Heart left ventricle (tissue), 16 donors: ENCODE measurements around the gene TIAL1. TPM values are rescaled to one million over a fixed set of nuclear protein-coding genes. Genes with fewer than 3 reads are reported as not detected.
A peak's percentile ranks its signal among the peaks of the same experiment; 100 is the strongest.

Source experiments
- ATAC-seq, 4 donors: fragments of 200-7000 bp; cut with Tn5 transposase; one replicate each; pipeline ENCODE4 v1.9.1; 2020 to 2022; ENCODE audit warnings: moderate library complexity in 4 of 4, mild to moderate bottlenecking in 3 of 4, moderate number of reproducible peaks in 1 of 4
- DNase-seq, 5 donors: peaks; one replicate each; pipeline ENCODE4 v3.0.0-alpha.2; 2020
- H3K27ac ChIP-seq, 12 donors: fragments of 200-600 bp; sonication (generic) in 4 of 12; one replicate each; pipeline versions ENCODE4 v1.5.0 to v1.8.0; 2016 to 2022; ENCODE audit warnings: mild to moderate bottlenecking in 2 of 12
- H3K27me3 ChIP-seq, 9 donors: fragments of 200-600 bp; sonication (generic) in 2 of 9; one replicate each; pipeline versions ENCODE4 v1.5.1 to v1.8.0; 2016 to 2022; ENCODE audit warnings: mild to moderate bottlenecking in 3 of 9
- H3K36me3 ChIP-seq, 9 donors: fragments of 200-600 bp; sonication (generic) in 2 of 9; one replicate each; pipeline versions ENCODE4 v1.5.0 to v1.8.0; 2018 to 2022; ENCODE audit warnings: mild to moderate bottlenecking in 2 of 9
- H3K4me1 ChIP-seq, 12 donors: fragments of 200-600 bp; sonication (generic) in 4 of 12; one replicate each; pipeline versions ENCODE4 v1.5.0 to v1.8.0; 2016 to 2022; ENCODE audit warnings: mild to moderate bottlenecking in 3 of 12
- H3K4me3 ChIP-seq, 12 donors: fragments of 200-600 bp; sonication (generic) in 4 of 12; one replicate each; pipeline versions ENCODE4 v1.5.0 to v1.8.0; 2017 to 2022; ENCODE audit warnings: mild to moderate bottlenecking in 9 of 12, moderate library complexity in 4 of 12
- H3K9me3 ChIP-seq, 12 donors: fragments of 200-600 bp; sonication (generic) in 4 of 12; one replicate each; pipeline versions ENCODE4 v1.5.0 to v1.8.0; 2016 to 2022; ENCODE audit warnings: mild to moderate bottlenecking in 1 of 12
- CTCF ChIP-seq, 12 donors: fragments of 200-600 bp; sonication (generic) in 4 of 12; IDR thresholded peaks; one replicate each; pipeline versions ENCODE4 v1.5.0 to v1.8.0; 2018 to 2022; ENCODE audit warnings: antibody characterized with exemption in 12 of 12, mild to moderate bottlenecking in 5 of 12
- POLR2A ChIP-seq, 2 donors: fragments of 450-650 bp; IDR thresholded peaks; one replicate each; pipeline ENCODE4 v1.6.1; 2017; ENCODE audit warnings: antibody characterized with exemption in 2 of 2, mild to moderate bottlenecking in 2 of 2, moderate library complexity in 2 of 2
- WGBS, 4 donors: extraction: QIAGEN DNeasy Blood & Tissue Kit in 2 of 4; methylation state at CpG; one replicate each; pipeline versions ENCODE4 v1.1.5 to v1.1.7; 2013 to 2018; 5-methylcytosine and 5-hydroxymethylcytosine counted together
- intact Hi-C, 10 donors: fragments of 100-400 bp; cut with DNase I; formaldehyde crosslinking; loops; one replicate each; pipeline versions ENCODE4 v1.11.1 to v1.14.2; 2022
- polyA plus RNA-seq, 2 donors: library from polyadenylated mRNA; stranded (reverse); fragments of 200-250 nt; gene quantifications; one replicate each; pipeline ENCODE4 v1.2.3, GENCODE V29; 2013
- total RNA-seq, 9 donors: library from RNA; depleted of rRNA in 2 of 9; stranded (reverse); fragments of >200 nt in 2 of 9; fragmentation: NEBNext Ultra II Directional in 3 of 9; extraction: Animal tissue kit (Norgen Biotek cat#: 25700) in 3 of 9; gene quantifications; one replicate each; pipeline versions ENCODE4 v1.1.0 to v1.2.4, GENCODE V29; 2016 to 2023
- donor health status: ischemic (EF 13 %, LVEDD 7.1; RV severe dilation, severe dysfunction).
- donor health status: healthy with polysubstance abuse.
- donor health status: DM: no; HTN: yes; CAD: no.
- donor health status: DM: no; HTN: no; CAD: no.
- donor health status: ischemic (EF 25% LVEDD 6.9; RV normal size, moderate dysfunction).
- donor health status: ischemic (EF 25% LVEDD 5.7; RV mildly dilated, moderate dysfunction).
- donor health status: healthy.
- donor health status: DM: yes; HTN: yes; CAD: no.
- donor health status: ischemic (EF 35%, LVEDD 5.7; RV mildly dilated, moderate dysfunction).
- donor health status: nonischemic (EF 11% LVEDD 7.7; RV severe dilation, severe dysfunction).
- donor health status: DM: yes; HTN: yes; CAD: no.
- donor health status: PGD.
- donor health status: ischemic (EF 29% LVEDD 5.4; RV normal size, mild dysfunction).
- donor health status: nonischemic (EF 23%, LVEDD 6.1; RV moderate dilation, normal function).

The TIAL1 gene
- total and polyA plus RNA-seq, 11 donors = 24.8 to 86.3 (median 65.2) TPM

- peak overlapping the region in 2 of 12 donors; percentile 6 to 22 for H3K27ac ChIP-seq
- TF ChIP-seq POLR2A (IDR thresholded peaks at IDR 0.05) = no peak
- no peak for TF ChIP-seq CTCF (IDR thresholded peaks at IDR 0.05)
- no peaks in the 10 kb centered on the region for H3K27me3 ChIP-seq
- ATAC-seq (peak in 2 of 4 donors; percentile 51 to 72), DNase-seq (peak in 1 of 5 donors; percentile 37)
- no peaks in the 10 kb centered on the region for H3K9me3 ChIP-seq
- H3K4me1 ChIP-seq = peaks cover 0 to 28% (median 7%) of the 10 kb centered on the region in 12 donors
- peak overlapping the region in 1 of 12 donors; percentile 10 for H3K4me3 ChIP-seq
- H3K36me3 ChIP-seq = no peaks in the 10 kb centered on the region
- intact Hi-C loops = loop anchor here in 3 of 10 donors (5.0 to 10.0 kb wide), 2 partner anchors 33 to 236 kb away; partner anchors contain the start of gene BAG3 (in 2 of the 3)
- WGBS, 4 donors = 58 to 69% (median 62%) methylated on average over 2 of the region's 2 CpGs
Measured at GRCh38 chr10:119619215-119619614, 22.5 kb upstream of the TIAL1 start.

- WGBS, 4 donors = 71 to 77% (median 74%) methylated on average over 13 of the region's 13 CpGs
- H3K27me3 ChIP-seq = no peaks in the 10 kb centered on the region
- ATAC-seq = peak in 2 of 4 donors; percentile 33 to 64
- no peaks in the 10 kb centered on the region for H3K9me3 ChIP-seq
- intact Hi-C loops = loop anchor here in 3 of 10 donors (5.0 to 10.0 kb wide), 2 partner anchors 35 to 238 kb away; partner anchors contain the start of gene BAG3 (in 2 of the 3)
- TF ChIP-seq POLR2A (IDR thresholded peaks at IDR 0.05) (no peak), CTCF (IDR thresholded peaks at IDR 0.05) (peak in 6 of 12 donors; percentile 7 to 46 (median 24))
- peak in 1 of 5 donors; percentile 33 for DNase-seq
- no peak overlapping the region for H3K27ac ChIP-seq
- no peak overlapping the region for H3K4me3 ChIP-seq
- H3K36me3 ChIP-seq = no peaks in the 10 kb centered on the region
- peaks cover 0 to 28% (median 7%) of the 10 kb centered on the region in 12 donors for H3K4me1 ChIP-seq
Measured at GRCh38 chr10:119616882-119617570, 20.3 kb upstream of the TIAL1 start.

GRCh38 chr10:119614686-119615085 lies 17.9 kb upstream of the TIAL1 start:
- H3K27me3 ChIP-seq = no peaks in the 10 kb centered on the region
- intact Hi-C loops = loop anchor here in 5 of 10 donors (5.0 to 10.0 kb wide), 3 partner anchors 38 to 243 kb away; partner anchors contain the start of gene BAG3 (in 2 of the 5)
- no peak overlapping the region for H3K27ac ChIP-seq
- ATAC-seq = no peak
- H3K9me3 ChIP-seq = no peaks in the 10 kb centered on the region
- no peaks in the 10 kb centered on the region for H3K36me3 ChIP-seq
- no peak overlapping the region for H3K4me3 ChIP-seq
- 83 to 90% (median 89%) methylated on average over 4 to 5 of the region's 5 CpGs for WGBS, 4 donors
- no peak for DNase-seq
- no peak for TF ChIP-seq POLR2A (IDR thresholded peaks at IDR 0.05)
- no peak for TF ChIP-seq CTCF (IDR thresholded peaks at IDR 0.05)
- peaks cover 0 to 19% (median 2%) of the 10 kb centered on the region in 12 donors for H3K4me1 ChIP-seq

- Histone ChIP-seq H3K27ac (no peak overlapping the region), H3K36me3 (no peaks in the 10 kb centered on the region), H3K4me1 (peaks cover 0 to 10% (median 0%) of the 10 kb centered on the region in 12 donors), H3K4me3 (no peak overlapping the region), H3K27me3 (no peaks in the 10 kb centered on the region), H3K9me3 (no peaks in the 10 kb centered on the region)
- ATAC-seq = no peak
- intact Hi-C loops = loop anchor here in 3 of 10 donors (5.0 to 10.0 kb wide), 2 partner anchors 241 to 244 kb away; no protein-coding TSS in a partner anchor
- WGBS, 4 donors = 78 to 81% (median 79%) methylated on average over 6 of the region's 6 CpGs
- no peak for DNase-seq
- TF ChIP-seq CTCF (IDR thresholded peaks at IDR 0.05) (no peak), POLR2A (IDR thresholded peaks at IDR 0.05) (no peak)
Measured at GRCh38 chr10:119613741-119614140, 17.0 kb upstream of the TIAL1 start.
